H9 (cell line): Measurements from ENCODE around the gene NPC1L1. TPM values are rescaled to one million over a fixed set of nuclear protein-coding genes. Genes with fewer than 3 reads are reported as not detected.

Source experiments
- DNase-seq: peaks from one replicate; pipeline ENCODE4 v3.0.0-alpha.2; 2017
- H2AFZ ChIP-seq: one replicate; pipeline ENCODE4 v1.6.1; 2013; ENCODE audit warnings: mild to moderate bottlenecking, low read length, control low read depth, moderate library complexity
- H2AK5ac ChIP-seq: 2 replicates; pipeline ENCODE4 v1.6.1; 2013; ENCODE audit warnings: low read length, control low read depth, mixed read lengths; ENCODE audit not compliant: insufficient read length
- H2BK120ac ChIP-seq: one replicate; pipeline ENCODE4 v1.6.1; 2013; ENCODE audit warnings: low read depth, mild to moderate bottlenecking, low read length, control low read depth, inconsistent platforms; ENCODE audit not compliant: poor library complexity, severe bottlenecking
- H2BK12ac ChIP-seq: 2 replicates; pipeline ENCODE4 v1.6.1; 2013; ENCODE audit warnings: low read length, control low read depth, mixed read lengths, low read depth; ENCODE audit not compliant: insufficient read length
- H2BK15ac ChIP-seq: 2 replicates; pipeline ENCODE4 v1.6.1; 2013; ENCODE audit warnings: low read depth, low read length, control low read depth
- H2BK20ac ChIP-seq: one replicate; pipeline ENCODE4 v1.6.1; 2013; ENCODE audit warnings: low read depth, mild to moderate bottlenecking, low read length, control low read depth, inconsistent platforms; ENCODE audit not compliant: poor library complexity, severe bottlenecking
- H2BK5ac ChIP-seq: 2 replicates; pipeline ENCODE4 v1.6.1; 2013; ENCODE audit warnings: low read length, control low read depth, mixed read lengths; ENCODE audit not compliant: insufficient read length
- H3K14ac ChIP-seq: 2 replicates; pipeline ENCODE4 v1.6.1; 2013; ENCODE audit warnings: low read length, control low read depth; ENCODE audit not compliant: insufficient read depth
- H3K18ac ChIP-seq: 2 replicates; pipeline ENCODE4 v1.6.1; 2013; ENCODE audit warnings: low read depth, mild to moderate bottlenecking, mixed read lengths, low read length, control low read depth; ENCODE audit not compliant: insufficient read length
- H3K23ac ChIP-seq: 2 replicates; pipeline ENCODE4 v1.6.1; 2013; ENCODE audit warnings: low read length, control low read depth, mixed read lengths, low read depth; ENCODE audit not compliant: insufficient read length
- H3K23me2 ChIP-seq: 2 replicates; pipeline ENCODE4 v1.6.1; 2013; ENCODE audit warnings: low read depth, mild to moderate bottlenecking, mixed read lengths, low read length, control low read depth; ENCODE audit not compliant: insufficient read length, poor library complexity, severe bottlenecking
- H3K27ac ChIP-seq: 2 replicates; pipeline ENCODE4 v1.5.1; 2013; ENCODE audit warnings: low read length, control low read depth, mixed read lengths, low read depth; ENCODE audit not compliant: insufficient read length
- H3K27me3 ChIP-seq: 2 replicates; pipeline ENCODE4 v1.6.1; 2013; ENCODE audit warnings: low read length, control low read depth, inconsistent platforms; ENCODE audit not compliant: insufficient read depth
- H3K4ac ChIP-seq: 2 replicates; pipeline ENCODE4 v1.6.1; 2013; ENCODE audit warnings: low read depth, mild to moderate bottlenecking, control low read depth, inconsistent platforms, low read length, moderate library complexity
- H3K4me1 ChIP-seq: 2 replicates; pipeline ENCODE4 v1.6.1; 2013; ENCODE audit warnings: low read length, control low read depth, inconsistent platforms; ENCODE audit not compliant: insufficient read depth
- H3K4me2 ChIP-seq: 2 replicates; pipeline ENCODE4 v1.6.1; 2013; ENCODE audit warnings: low read length, control low read depth, mixed read lengths; ENCODE audit not compliant: insufficient read length, insufficient read depth
- H3K56ac ChIP-seq: 2 replicates; pipeline ENCODE4 v1.6.1; 2013; ENCODE audit warnings: low read depth, mild to moderate bottlenecking, mixed read lengths, low read length, control low read depth; ENCODE audit not compliant: insufficient read length
- H3K79me1 ChIP-seq: 2 replicates; pipeline ENCODE4 v1.6.1; 2013; ENCODE audit warnings: low read depth, mild to moderate bottlenecking, moderate library complexity, low read length, control low read depth, inconsistent platforms; ENCODE audit not compliant: insufficient read depth, poor library complexity, severe bottlenecking
- H3K79me2 ChIP-seq: 2 replicates; pipeline ENCODE4 v1.6.1; 2013; ENCODE audit warnings: low read length, control low read depth, inconsistent platforms; ENCODE audit not compliant: insufficient read depth
- H3K9ac ChIP-seq: 2 replicates; pipeline ENCODE4 v1.6.1; 2013; ENCODE audit warnings: low read length, control low read depth, mixed read lengths; ENCODE audit not compliant: insufficient read length; ENCODE audit errors: extremely low read depth
- H3K9me3 ChIP-seq: one replicate; pipeline ENCODE4 v1.6.1; 2013; ENCODE audit warnings: low read depth, low read length, inconsistent platforms; ENCODE audit not compliant: control insufficient read depth
- H3T11ph ChIP-seq: one replicate; pipeline ENCODE4 v1.6.1; 2013; ENCODE audit warnings: mild to moderate bottlenecking, low read length, control low read depth, inconsistent platforms
- H4K20me1 ChIP-seq: one replicate; pipeline ENCODE4 v1.6.1; 2013; ENCODE audit not compliant: control insufficient read depth, insufficient read length, insufficient read depth
- H4K5ac ChIP-seq: 2 replicates; pipeline ENCODE4 v1.6.1; 2013; ENCODE audit warnings: low read depth, mild to moderate bottlenecking, mixed read lengths, low read length, control low read depth; ENCODE audit not compliant: insufficient read length
- H4K8ac ChIP-seq: replicated peaks from 2 replicates; pipeline ENCODE4 v1.6.1; 2013; ENCODE audit warnings: low read length, control low read depth, mixed read lengths, low read depth; ENCODE audit not compliant: insufficient read length
- H4K91ac ChIP-seq: 2 replicates; pipeline ENCODE4 v1.6.1; 2013; ENCODE audit warnings: low read depth, mild to moderate bottlenecking, moderate library complexity, mixed read lengths, low read length, control low read depth; ENCODE audit not compliant: insufficient read length
- H3K27ac Mint-ChIP-seq, 3 experiments: 2 replicates in 2 of 3; 3 replicates in 1 of 3; pipeline ENCODE4 v1.8.0; 2020 to 2021; ENCODE audit warnings: mixed read lengths in 3 of 3, mild to moderate bottlenecking in 1 of 3, moderate library complexity in 1 of 3
- H3K27me3 Mint-ChIP-seq: 2 replicates; pipeline ENCODE4 v1.8.0; 2021; ENCODE audit warnings: low read depth, mild to moderate bottlenecking, moderate library complexity, mixed read lengths
- H3K36me3 Mint-ChIP-seq, 3 experiments: 2 replicates in 2 of 3; 3 replicates in 1 of 3; pipeline ENCODE4 v1.8.0; 2020 to 2021; ENCODE audit warnings: low read depth in 3 of 3, mixed read lengths in 3 of 3; ENCODE audit not compliant: insufficient read depth in 1 of 3
- H3K4me1 Mint-ChIP-seq, 2 experiments: 2 replicates each; pipeline ENCODE4 v1.8.0; 2020; ENCODE audit warnings: mixed read lengths in 2 of 2
- H3K4me3 Mint-ChIP-seq, 2 experiments: 2 replicates in 1 of 2; 3 replicates in 1 of 2; pipeline ENCODE4 v1.8.0; 2020 to 2021; ENCODE audit warnings: mild to moderate bottlenecking in 2 of 2, mixed read lengths in 2 of 2, moderate library complexity in 1 of 2
- H3K9me3 Mint-ChIP-seq, 2 experiments: 2 replicates in 1 of 2; 3 replicates in 1 of 2; pipeline ENCODE4 v1.8.0; 2020; ENCODE audit warnings: mild to moderate bottlenecking in 2 of 2, mixed read lengths in 2 of 2, moderate library complexity in 1 of 2
- CTCF ChIP-seq: fragments of 200-600 bp; sonication (generic); conservative IDR thresholded peaks from 3 replicates; pipeline ENCODE4 v1.8.0; 2021; ENCODE audit warnings: antibody characterized with exemption, mild to moderate bottlenecking
- WGBS: extraction: QIAGEN DNeasy Blood & Tissue Kit; methylation state at CpG from one replicate; pipeline ENCODE4 v1.1.7; 2013; ENCODE audit warnings: missing lambda C conversion rate, low lambda C conversion rate, mixed read lengths; ENCODE audit not compliant: insufficient read length; ENCODE audit errors: extremely low coverage; 5-methylcytosine and 5-hydroxymethylcytosine counted together
- total RNA-seq: library from RNA; stranded (reverse); gene quantifications from 2 replicates; pipeline ENCODE4 v1.2.1, GENCODE V29; 2021

NPC1L1 gene
- total RNA-seq, 1 experiment from 2014 or later = 0.11 TPM

- H3K4me1 ChIP-seq = no peaks in the 10 kb centered on the region
- H2BK20ac ChIP-seq = no peak overlapping the region
- no CpG with 5 or more reads among the region's 9 CpGs for WGBS
- H3K79me2 ChIP-seq = peaks cover 11% of the 10 kb centered on the region; the same call in 1 of the 2 replicates
- H4K91ac ChIP-seq = no peak overlapping the region
- H3K14ac ChIP-seq = no peak overlapping the region
- no peak overlapping the region for H3K4me2 ChIP-seq
- no peak overlapping the region for H2BK12ac ChIP-seq
- no peaks in the 10 kb centered on the region for H3K79me1 ChIP-seq
- H4K20me1 ChIP-seq = no peaks in the 10 kb centered on the region
- peaks cover 9% of the 10 kb centered on the region for H3K23me2 ChIP-seq
- H3K9ac ChIP-seq = no peak overlapping the region
- no peak overlapping the region for H3K4ac ChIP-seq
- no peak for TF ChIP-seq CTCF
- H2BK5ac ChIP-seq = no peak overlapping the region
- H2AK5ac ChIP-seq = no peak overlapping the region
- H2BK15ac ChIP-seq = no peak overlapping the region
- no peaks in the 10 kb centered on the region for H3K9me3 ChIP-seq
- peaks cover 14 to 17% of the 10 kb centered on the region in 2 experiments for H3K4me1 Mint-ChIP-seq
- no peak overlapping the region for H3K27ac Mint-ChIP-seq
- H3K36me3 Mint-ChIP-seq = peaks cover 66 to 85% (median 77%) of the 10 kb centered on the region in 3 experiments
- H3K27me3 ChIP-seq = no peaks in the 10 kb centered on the region
- no peak overlapping the region for H3K56ac ChIP-seq
- H3K27ac ChIP-seq = no peak overlapping the region
- no peak overlapping the region for H3K23ac ChIP-seq
- no peaks in the 10 kb centered on the region; the same call in 1 of the 2 replicates for H3K27me3 Mint-ChIP-seq
- no peak overlapping the region for H3K18ac ChIP-seq
- H3K4me3 Mint-ChIP-seq = no peak overlapping the region
- H2BK120ac ChIP-seq = no peak overlapping the region
- no peak overlapping the region for H4K5ac ChIP-seq
- no peak overlapping the region for H2AFZ ChIP-seq
- no peak overlapping the region for H4K8ac ChIP-seq
- H3T11ph ChIP-seq = no peak overlapping the region
- H3K9me3 Mint-ChIP-seq = no peaks in the 10 kb centered on the region; a peak in 1 of 5 replicates
- DNase-seq = no peak
Measured at GRCh38 chr7:44569959-44570358, 28.8 kb upstream of the NPC1L1 start.
